GM21447 (cell line): ENCODE measurements around the gene ATP5F1D.

Experiments used
- ATAC-seq: cut with Tn5 transposase; IDR thresholded peaks from one replicate; pipeline ENCODE4 v1.9.1; 2021; ENCODE audit not compliant: unreplicated experiment

Gene ATP5F1D

DNA sequence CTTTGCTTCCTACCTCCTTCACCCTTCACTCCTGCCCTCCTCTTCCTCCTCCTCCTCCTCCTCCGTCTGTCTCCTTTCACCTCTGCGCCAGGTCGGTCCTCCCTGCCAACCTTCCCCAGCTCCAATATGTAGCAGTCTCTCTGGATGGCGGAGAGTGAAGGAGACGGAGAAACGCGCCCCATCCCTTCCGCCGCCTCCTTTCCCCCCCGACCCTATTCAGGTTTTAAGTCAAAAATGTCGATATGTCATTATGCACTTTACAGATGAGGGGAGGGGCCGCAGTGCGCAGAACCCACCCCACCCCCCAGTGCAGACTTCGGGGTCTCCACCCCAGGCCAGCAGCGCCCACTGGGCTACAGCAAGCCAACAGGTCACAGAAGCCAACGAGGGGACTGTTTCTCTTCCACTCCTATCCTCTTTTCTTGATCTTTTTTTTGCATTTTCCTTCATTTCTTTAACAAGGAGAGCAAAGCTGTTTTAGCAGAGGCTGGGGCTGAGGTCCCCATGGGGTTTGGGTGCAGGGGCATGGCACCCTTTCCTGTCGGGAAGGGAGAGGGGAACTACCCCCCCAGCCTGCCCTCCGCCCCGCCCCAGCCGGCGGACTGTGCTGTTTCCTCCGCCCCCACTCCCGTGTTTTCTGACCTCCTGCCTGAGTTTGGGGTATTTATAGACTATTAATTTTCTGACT lies 16.1 kb downstream of the ATP5F1D start:
- no peak for ATAC-seq

DNA sequence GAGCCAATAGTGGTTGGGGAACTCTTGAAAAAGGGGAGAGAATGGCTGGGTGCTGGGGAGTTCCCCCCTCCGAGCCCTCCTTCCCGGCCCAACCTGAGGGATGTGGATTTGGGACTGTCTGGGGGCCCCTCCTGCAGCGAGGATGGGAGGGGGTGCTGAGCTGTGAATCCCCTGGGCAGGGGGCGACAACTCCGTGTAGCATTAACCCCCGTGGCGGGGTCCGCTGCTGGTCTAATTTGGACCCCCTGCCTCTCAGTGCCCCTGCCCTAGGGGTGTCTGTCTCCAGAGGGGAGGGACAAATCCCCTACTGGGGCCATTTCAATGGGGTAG lies 16.6 kb downstream of the ATP5F1D start:
- no peak for ATAC-seq

DNA sequence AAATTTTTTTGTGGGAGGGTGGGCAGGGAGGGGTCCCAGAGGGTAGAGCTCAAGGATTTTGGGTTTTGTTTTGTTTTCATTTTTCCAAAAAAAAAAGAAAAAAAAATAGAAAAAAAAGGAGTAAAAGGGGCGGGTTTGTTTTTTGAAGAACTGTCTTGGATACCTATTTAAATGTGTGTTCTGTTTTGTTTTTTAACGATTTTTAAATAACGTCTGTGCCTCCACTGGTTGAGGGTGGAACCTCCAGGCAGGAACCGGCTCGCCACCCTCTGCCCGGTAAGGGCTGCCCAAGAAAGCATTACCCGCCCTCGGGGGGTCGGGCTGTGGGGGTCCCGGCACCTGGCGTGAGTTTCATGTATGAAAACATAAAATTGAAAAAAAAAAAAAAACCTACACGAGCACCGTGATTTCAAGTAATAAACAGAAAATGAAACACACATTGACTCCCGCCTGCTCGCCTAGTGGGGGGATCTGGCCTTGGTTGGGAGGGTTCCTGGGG lies 17.2 kb downstream of the ATP5F1D start:
- no peak for ATAC-seq

DNA sequence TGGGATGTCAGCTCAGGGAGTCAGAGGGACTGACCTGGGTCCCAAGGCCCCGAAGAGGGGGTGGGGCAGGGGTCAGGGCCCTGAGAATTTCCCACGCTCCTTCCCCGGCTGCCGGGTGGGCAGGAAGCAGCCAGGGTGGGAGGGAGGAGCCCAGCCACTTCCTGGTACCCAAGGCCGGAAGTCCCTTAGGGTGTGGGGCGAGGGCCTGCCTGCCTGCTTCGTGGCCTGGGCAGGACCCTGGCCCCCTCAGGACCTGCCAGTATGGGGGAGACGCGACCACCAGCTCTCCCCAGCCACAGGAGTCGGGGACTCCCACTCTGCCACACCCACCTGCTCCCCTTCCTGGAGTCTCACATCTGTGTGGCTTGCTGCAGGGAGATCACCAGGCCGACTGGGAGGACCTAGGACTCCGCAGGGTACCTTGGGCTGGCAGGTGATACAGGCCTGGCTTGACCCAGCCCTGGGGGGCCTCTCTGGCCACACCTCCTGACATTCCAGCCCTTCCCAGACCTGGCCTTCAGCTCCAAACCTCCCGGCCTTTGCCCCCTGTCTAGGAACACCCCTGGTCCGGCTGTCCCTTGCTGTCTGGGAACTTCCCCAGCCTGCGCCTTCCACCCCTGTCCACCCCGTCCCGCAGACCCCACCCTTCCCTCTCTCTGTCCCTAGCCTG lies 17.8 kb downstream of the ATP5F1D start:
- ATAC-seq = peak; percentile 25

DNA sequence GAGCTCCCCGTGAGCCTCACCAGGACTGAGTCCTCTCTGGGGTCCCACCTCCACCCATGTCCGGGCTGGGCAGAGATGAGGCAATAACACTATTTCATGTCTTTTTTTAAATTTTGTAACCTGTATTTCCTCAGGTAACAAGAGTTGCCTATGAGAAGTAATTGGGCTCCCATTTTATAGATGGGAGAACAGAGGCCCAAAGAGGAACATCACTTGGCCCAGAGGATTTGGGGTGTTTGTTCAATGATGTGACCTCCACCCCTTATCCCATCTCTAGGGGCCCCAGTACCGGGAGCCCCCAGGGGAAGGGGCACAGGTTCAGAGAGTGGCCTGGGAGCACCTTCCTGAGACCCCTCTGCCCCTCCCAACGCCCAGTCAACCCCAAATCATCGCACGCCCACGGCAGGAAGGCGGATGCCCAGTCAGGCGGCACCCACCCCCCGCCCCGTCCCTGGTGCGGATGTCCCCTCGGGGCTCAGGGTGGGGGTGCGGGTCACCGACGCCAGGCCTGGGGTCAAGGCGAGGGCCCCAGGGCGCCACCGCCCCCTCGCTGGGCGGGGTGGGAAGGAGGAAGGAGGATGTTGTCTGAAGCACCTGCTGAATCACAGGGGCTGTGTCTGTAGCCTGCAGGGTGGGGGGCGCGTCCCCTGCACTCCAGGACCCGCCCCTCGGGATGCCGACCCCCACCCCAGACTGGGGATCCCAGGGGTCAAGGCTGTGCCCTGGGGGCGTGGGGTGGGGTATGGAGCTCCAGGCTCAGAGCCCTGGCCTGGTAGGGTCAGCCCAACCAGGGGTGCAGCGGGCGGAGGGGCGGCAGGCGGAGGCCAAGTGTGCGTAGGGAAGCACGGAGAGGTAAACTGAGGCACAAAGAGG lies 18.6 kb downstream of the ATP5F1D start:
- peak; percentile 18 for ATAC-seq

DNA sequence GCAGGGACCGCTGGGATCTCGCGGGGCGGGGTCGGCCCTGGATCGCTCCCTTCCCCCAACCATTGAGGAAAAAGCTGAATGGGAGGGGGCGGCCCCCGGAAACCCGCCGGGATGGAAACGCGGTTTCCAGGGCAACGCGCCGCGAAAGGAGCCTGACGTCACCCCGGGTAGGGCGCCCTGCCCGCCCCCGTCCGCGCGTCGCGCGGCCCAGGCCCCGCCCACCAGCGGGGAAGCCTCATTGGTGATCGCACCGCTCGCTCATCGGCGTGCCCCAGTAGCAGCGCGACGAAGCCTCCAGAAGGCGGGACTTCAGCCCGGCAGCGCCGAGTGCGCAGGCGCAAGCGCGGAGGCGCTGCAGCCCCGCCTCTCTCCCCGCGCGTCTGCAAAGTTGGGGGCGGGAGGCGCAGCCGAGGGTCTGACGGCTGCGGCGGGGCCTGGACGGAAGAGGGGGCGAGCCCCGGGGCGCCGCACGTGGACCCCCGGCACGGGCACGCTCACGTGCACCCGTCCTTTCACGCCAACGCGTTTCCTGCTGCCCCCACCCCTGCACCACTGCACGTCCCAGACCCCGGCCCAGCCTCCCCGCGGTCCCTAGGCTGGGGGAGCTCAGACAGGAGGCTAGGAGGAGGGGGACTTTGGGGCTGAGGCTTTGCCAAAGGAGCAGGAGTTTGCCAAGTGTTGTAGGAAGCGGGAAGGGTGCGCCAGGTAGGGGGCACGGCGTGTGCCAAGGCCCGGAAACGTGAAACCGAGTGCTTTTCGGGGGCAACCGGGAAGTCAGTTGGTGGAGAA lies 19.4 kb downstream of the ATP5F1D start:
- peak; percentile 40 for ATAC-seq

DNA sequence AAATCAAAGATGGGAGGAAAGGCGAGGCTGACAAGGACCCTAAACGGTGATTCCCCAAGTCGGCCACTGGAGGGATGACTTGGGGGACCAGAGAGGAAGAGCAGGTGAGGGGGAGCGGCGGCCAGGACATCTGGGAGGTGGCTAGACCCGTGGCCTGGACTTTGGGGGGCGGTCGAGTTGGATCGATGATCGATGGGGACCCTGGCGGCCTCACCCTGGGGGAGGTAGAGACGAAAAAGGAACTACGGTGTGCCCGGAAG lies 19.9 kb downstream of the ATP5F1D start:
- no peak for ATAC-seq

DNA sequence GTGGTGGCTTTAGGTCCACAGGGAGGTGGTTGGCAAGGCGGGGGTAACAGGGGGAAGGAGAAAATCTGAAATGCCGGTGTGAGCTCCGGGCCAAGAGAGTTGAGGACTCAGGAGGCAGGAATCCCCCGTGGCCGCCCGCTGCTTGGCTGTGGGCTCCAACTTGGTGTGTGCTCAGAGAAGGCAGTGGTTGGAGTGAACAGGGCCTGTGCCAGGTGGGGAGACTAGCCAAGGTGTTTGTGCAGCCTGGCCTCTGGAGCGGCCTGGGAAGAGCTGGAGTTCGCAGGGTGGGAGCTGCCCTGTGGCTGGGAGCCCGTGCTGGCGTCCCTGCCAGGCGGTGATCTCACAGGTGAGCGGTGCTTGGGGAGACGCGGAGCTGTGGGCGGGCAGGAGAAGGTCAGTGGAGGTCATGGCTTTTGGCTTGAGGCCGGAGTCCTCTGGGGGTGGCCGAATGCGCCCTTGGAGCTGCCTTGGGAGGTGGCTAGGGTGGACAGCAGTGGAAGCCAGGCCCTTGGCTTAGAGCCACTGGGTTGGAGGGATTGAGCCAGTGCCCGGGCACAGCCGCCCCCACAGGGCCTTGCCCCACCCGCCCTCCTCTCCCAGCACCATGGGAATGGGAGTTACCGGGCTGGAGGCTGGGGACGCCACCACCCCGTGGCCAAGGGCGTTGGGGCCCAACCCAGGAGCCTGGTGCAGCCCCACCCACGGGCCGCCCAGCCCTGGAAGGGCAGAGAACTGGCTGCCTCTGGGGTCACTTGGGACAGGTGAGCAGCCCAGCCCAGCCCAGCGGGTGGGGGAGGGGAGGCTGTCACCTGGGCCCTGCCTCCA lies 20.5 kb downstream of the ATP5F1D start:
- no peak for ATAC-seq

DNA sequence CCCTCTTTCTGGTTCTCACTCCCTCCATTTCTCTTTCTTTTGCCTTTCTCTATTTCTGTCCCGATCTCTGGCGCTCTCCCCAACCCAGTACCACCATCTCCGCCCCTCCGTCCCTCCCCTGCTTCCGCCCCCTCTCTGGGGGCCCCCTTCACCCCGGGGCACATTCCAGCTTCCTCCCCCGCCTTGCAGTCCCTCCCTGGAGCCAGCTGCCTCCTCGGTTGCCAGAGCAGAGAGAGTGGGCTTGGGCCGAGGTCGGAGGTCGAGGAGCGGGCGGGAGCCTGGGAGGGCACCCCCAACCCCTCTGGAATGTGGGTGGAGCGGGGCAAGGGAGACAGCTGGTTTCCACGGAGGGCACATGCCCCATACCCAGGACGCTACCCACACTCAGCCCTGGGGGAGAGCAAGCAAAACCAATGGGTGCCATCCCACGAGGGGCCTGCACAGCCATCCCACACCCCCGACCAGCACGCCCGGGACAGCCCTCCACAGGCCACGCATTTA lies 21.1 kb downstream of the ATP5F1D start:
- ATAC-seq = no peak

DNA sequence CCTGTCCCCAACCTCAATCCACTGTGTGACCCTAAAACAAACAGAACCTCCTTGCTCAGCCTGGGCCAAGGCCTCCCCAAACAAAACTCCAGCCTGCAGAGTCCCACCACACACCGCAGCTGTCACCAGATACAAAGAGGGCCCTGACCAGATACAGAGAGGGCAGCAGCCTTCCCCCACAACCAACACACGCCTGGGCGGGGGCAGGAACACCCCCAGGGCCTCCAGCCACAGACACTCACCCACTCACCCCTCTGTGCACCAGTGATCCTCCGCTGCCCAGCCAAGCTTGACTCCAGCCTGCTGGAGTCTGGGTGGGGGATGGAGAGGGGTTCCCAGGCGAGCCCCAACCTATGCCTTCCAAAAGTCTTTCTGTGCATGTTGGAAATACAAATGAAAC lies 21.6 kb downstream of the ATP5F1D start:
- no peak for ATAC-seq

DNA sequence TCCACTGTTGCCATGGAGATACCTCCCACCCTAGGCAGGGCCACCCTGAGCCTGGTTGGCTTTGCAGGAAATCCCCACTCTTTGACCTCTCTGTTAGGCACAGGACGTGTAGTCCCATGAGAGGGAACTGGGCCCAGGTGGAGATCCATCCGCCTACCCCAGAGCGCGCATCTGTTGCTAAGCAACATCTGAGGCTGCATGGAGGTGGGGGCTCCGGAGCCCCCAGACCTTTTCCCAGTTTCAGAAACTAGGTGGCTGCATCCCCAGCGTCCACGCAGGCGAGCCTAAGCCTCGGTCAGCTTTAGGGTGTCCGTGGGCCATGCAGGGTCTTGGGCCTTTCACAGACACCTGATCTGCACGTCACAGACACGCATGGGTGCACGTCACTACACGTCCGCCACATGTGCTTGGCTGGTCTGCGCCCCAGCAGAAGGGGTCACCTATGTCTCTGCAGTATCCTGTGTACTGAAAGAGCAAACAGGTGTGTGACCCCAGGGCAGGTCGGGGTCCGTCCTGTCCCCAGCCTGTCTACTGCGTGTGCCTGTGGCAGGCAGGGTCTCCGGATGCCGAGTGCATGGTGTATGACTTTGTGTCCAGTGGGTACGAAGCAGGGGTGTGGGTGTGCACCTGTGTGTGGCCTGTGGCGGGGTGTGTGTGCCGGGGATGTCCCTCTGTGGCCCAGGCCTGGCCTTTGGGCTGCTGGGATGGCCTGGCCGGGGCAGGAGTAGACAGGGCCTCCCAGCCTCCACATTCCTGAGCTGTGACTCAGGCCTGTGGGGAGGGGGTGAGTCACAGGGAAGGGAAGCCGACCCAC lies 23.5 kb downstream of the ATP5F1D start:
- no peak for ATAC-seq

DNA sequence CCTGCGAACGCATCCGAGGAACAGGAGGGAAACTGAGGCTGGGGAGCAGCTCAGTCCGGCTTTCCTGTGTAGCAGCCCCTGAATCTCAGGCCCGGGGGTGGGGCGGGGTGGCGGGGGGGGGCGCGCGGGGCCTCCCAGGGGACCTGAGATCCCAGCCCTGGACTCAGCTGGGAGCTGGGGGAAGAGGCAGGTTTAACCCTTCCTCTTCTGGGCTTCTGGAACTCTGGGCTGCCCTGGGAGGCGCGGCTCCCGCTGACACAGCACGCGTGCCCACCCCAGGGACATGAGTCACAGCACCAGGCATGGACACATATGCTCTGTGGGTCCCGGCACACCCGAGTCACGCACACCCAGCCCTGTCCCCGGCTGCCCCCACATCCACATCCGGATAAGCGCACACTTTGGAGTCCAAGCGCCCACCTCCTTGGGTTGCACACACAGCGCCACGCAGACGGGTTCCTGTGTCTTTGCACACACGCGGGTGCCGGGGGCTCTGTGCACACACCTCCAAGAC lies 24.1 kb downstream of the ATP5F1D start:
- ATAC-seq = no peak

DNA sequence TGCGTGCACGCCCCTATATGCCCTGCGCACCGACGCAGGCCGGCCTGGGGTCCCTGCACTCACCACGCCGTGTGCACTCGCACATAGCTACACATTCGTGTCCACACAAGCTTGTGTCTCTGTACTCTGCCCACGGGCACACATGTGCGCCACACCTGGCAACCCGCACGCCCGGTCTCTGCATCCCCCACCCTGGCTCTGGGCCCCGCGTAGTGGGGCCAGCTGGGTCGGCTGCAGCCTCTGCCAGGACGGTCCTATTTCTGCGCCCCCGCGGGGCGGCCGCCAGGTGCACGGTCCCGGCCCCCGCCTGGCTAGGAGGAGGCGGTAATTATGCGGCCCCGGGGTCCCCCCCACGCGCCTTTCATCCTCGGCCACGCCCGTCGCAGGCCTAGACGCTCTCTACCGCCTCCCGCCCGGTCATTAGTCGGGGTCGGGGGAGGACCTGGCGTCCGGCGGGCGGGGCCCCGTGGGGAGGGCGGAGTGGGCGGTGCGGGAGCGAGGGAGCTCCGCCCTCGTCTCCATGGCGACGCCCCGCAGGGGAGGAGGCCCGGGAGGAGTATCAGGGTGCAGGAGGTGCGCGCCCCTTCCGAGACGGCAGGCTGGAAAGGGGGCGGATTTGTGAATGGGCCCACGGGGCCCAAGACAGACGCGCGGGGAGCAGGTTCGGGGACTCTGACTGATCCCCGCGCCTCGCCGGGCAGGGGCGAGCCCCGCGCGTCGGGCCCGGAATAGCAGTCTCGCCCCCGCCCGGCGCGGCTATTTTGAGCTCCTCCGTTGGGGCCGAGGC lies 24.8 kb downstream of the ATP5F1D start:
- no peak for ATAC-seq

DNA sequence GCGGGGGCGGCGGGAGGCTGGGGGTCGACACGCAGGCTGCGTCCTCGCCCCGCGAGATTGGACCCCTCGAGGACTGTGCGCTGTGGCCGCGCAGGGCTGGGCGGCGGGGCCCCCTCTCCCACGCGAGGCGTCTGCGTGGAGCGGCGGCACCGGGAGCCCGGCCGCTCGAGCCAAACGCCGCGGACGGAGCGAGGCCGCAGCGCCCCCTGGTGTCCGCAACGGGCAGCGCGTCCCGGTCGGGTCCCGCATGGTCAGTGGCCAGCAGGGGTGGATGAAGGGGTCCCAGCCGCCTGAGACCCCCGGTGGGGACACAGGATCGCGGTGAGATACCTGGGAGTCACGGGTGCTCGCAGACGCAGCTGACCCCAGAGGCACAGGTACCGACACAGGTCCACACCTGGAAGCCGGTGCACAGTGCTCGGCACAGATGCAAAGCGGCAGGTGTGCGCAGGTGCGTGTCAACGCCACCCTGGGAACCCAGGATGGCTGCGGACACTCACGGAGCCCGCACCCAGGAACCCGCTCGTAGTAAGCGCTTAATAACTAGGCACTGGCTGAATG lies 25.4 kb downstream of the ATP5F1D start:
- ATAC-seq = no peak

DNA sequence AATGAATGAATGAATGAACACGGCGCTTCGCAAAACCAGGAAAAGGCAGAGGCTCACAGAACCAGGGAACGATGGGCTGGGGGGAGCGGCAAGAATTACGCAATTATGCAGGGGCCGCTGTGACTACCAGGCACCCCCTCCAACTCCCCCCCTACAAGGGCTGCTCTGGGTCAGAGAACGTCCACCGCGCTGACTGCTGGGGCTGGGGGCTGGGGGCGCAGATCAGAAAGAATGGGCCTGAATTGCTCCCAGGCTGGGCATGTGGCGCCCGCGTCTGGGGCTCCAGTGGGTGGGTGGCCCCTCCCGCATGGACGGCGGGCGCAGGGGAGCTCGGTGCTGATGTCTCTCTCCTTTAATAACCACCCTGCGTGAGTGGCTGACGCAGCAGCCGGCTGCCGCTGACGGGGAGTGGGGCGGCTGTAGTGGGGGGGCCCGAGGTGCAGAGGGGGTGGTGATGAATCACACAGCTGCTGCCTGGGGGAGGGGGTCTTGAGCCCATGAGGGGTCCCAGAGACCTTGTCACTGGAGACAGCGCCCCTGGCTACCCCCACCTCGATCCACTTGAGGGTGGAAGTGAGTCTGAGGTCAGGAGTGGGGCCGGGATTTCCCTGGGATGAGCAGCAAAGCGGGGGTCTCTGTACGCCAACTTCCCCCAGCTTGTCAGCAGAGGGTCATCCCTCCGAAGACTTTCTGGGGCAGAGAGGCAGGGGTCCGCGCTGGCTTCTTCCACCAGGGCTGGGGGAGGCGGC lies 26.1 kb downstream of the ATP5F1D start:
- no peak for ATAC-seq

DNA sequence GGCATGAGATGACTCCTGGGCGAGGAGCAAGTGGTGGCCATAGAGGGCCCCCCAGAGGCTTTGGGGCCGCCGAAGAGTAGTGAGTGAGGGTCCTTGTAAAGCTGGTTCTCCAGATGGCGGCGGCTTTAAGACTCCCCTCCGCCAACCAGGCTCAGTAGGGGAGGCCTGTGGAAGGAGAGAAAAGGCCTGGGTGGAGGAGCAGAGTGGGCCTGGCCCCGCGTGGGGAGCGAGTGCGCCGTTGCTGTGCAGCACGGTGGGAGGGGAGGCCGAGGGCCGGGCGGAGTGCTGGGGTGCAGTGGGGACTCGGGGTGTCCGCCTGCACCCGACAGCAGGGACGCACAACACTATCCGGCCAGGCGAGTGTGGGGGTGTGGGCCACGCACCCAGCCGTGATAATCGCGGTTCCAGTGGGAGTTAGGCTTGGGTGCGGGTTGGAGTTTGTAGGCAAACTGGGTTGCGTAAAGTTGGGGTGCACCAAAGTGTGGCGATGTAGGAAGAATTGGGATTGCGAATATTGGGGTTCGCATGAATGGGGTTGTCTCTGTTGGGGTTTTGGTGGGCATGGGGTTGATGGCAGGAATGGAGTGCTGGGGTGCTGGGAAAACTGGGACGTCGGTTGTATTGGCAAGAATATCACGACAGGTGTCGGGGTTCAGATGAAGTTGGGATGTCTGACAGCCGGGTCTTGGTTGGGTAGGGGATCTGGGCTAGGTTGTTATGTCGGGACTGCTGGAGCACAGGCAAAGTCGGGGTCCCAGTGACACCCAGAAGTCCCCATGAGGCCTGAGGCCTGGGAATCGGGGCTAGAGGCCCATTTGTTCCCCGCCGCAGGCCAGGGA lies 26.9 kb downstream of the ATP5F1D start:
- ATAC-seq = no peak
